Colon (tissue), 2 donors: ENCODE data around the gene SLC38A6.

Experiments
- FAIRE-seq: peaks from 2 replicates; lab custom pipeline; 2012; peaks lifted over from hg19 to GRCh38; lab: Jason Lieb, UNC
- donor health status: control.
- donor health status: control.

The SLC38A6 gene

DNA sequence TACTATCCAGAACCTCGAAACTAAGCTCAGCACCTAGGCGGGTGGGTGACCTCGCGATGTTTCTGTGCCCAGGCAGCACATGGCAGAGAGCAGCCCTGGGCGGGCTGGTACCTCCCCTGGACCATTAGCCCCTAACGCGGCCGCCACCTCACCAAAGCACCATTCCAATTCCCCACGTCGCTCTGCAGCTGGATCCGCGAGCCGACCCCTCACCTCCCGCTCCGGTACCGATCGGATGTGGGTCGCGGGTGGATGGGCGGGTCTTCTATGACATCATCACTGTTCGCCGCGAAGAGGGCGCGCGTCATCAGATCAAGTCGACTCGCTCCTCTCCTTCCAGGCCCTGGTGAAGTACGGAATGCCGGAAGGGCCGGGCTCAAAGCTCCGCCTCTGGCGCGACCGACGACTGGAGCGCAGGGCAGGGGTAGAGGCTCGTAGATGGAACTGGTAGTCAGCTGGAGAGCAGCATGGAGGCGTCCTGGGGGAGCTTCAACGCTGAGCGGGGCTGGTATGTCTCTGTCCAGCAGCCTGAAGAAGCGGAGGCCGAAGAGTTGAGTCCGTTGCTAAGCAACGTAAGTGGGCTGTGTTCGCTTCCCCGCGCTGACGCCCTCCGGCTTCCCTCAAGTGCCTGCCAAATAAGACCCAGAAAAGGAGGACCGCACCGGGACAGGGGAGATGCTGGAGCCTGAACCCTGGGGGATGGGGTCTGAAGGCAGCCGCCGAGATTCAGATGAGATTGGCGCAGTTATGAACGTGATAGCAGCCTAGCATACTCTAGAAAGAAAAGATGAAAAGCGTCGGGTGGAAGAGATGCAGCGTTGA is at the start of gene SLC38A6, which contains the start of gene TRMT5:
TSS of gene SLC38A6 (plus strand) at position 435 of the 822 bp plus-strand sequence. CDS start at position 468, 33 bp downstream.
TSS of gene TRMT5 (minus strand) at position 269 of the 822 bp plus-strand sequence. CDS start at position 163, 106 bp downstream.
- FAIRE-seq = no peak

DNA sequence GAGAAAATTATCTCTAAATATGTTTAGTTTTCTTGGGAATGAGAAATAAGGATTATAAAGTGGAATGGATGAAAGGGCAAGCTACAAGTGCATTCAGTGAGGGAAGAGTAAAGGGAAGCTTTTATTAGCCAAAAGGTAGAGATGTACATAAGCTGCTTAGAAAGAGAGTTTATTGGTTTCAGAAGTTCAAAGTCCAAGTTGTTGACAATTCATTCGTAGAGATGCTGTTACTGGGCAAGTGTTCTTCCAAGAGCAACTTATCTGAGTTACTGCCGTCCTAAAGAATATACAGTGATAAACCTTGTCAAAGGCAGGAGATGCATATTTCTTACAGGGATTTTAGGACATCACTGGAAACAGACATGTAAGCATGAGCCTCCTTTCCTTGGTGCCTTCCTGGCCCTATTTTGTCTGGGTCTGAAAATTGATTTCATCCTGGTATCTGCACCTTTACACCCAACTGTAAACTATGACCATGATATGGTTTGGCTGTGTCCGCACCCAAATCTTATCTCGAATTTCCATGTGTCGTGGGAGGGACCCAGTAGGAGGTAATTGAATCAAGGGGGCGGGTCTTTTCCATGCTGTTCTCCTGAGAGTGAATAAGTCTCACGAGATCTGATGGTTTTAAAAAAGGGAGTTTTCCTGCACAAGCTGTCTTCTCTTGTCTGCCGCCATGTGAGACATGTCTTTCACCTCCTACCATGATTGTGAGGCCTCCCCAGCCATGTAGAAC is 47.0 kb upstream of the SLC38A6 start:
- no peak for FAIRE-seq

- no peak for FAIRE-seq
Measured at GRCh38 chr14:60935319-60935718, 45.7 kb upstream of the SLC38A6 start.

- no peak for FAIRE-seq
Measured at GRCh38 chr14:60943637-60944032, 37.4 kb upstream of the SLC38A6 start.

DNA sequence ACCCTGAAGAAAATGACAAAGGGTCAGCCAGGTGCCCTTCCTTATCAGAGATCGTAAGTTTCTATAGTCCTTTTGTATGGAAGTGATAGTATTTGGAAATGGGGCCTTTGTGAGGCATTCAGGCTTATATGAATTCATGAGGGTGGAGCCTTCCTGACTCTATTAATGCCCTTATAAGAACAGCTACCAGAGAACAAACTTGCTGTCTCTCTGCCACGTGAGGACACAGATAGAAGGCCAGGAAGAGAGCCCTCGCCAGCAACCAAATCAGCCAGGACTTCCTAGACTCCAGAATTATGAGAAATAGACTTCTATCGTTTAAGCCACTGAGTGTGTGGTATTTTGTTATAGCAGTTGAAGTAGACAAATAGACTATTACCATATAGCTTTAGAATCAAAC is 36.8 kb upstream of the SLC38A6 start:
- FAIRE-seq = no peak

GRCh38 chr14:60945984-60946383 is 35.1 kb upstream of the SLC38A6 start:
- FAIRE-seq = no peak

DNA sequence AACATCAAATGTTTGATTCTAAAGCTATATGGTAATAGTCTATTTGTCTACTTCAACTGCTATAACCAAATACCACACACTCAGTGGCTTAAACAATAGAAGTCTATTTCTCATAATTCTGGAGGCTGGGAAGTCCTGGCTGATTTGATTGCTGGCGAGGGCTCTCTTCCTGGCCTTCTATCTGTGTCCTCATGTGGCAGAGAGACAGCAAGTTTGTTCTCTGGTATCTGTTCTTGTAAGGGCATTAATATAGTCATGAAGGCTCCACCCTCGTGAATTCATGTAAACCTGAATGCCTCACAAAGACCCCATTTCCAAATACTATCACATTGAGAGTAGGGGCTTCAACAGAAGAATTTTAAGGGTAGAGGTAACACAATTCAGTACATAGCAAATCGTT is 34.3 kb upstream of the SLC38A6 start:
- FAIRE-seq = no peak

DNA sequence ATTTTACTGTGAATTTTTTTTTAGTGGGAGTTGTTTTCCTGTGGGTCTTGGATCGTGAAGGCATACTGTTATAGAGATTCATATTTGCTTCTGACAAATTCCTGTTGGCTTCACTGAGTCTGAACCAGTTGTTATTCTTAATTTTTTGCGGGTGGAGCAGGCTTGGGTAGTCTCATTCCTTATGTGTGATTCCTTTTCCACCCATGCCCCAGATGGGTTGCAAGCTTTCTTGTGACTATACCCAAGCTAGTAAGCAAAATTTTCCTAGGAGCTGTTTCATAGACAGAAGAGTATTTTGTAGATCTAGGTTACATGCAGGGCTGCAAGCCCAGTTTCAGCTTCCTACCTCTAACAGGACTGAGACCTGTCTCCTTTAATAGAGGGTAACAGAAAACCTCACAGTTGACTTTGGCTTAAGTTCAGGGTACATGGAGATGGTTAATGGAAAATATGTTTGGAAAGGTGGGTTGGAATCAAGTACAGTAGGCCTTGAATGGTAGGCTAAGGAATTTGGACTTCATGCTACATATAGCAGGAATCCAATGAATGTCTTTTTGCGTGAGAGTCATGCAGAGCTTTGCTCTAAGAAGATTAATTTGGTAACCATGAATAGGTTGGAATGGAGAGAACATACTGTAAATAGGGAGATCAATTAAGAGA is 29.1 kb upstream of the SLC38A6 start:
- FAIRE-seq = no peak

GRCh38 chr14:60956202-60956601 is 24.8 kb upstream of the SLC38A6 start:
- FAIRE-seq = no peak

GRCh38 chr14:60956632-60957031 is 24.4 kb upstream of the SLC38A6 start:
- FAIRE-seq = no peak

- no peak for FAIRE-seq
Measured at GRCh38 chr14:60958146-60958545, 22.9 kb upstream of the SLC38A6 start.

GRCh38 chr14:60963761-60964160 is 17.3 kb upstream of the SLC38A6 start:
- no peak for FAIRE-seq

GRCh38 chr14:60964904-60965303 is 16.1 kb upstream of the SLC38A6 start:
- no peak for FAIRE-seq

DNA sequence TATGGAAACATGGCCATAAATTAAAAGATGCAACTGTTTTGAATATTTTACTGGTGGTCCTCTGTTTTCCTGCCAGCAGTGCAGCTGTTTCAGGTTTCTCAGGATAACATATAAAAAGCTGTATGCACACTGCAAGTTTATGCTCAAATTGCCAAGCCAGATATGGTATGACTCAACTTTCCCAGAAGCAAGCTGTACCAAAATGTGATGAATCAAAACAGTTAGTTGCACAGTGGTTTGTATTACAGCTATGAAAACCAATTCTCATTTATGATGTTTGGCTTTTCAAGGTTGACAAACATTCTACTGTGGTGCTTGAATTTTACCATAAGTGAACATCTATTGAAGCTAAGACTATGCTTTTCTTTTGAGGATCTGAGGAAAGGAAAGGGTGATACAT is 15.6 kb upstream of the SLC38A6 start:
- FAIRE-seq = no peak

- FAIRE-seq = no peak
Measured at GRCh38 chr14:60968099-60968498, 12.9 kb upstream of the SLC38A6 start.

DNA sequence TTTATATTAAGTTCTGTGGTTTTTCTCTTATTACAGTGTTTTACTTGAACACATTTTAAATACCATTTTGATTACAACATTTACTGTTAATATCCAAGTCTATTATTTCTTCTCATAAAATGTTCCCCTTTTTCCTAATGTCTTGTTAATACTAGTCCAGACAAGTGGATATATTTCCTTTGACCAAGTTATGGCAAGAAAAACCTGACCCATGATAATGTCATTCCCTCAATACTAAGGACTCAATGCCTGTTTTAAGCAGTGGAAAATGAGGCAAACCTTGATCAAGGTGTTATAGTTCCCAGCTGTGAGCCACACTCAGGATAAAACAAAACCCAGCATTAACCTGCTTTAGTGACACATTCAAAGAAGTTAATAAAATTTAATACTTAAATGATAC is 12.4 kb upstream of the SLC38A6 start:
- no peak for FAIRE-seq

GRCh38 chr14:60970146-60970545 is 10.9 kb upstream of the SLC38A6 start:
- FAIRE-seq = no peak

DNA sequence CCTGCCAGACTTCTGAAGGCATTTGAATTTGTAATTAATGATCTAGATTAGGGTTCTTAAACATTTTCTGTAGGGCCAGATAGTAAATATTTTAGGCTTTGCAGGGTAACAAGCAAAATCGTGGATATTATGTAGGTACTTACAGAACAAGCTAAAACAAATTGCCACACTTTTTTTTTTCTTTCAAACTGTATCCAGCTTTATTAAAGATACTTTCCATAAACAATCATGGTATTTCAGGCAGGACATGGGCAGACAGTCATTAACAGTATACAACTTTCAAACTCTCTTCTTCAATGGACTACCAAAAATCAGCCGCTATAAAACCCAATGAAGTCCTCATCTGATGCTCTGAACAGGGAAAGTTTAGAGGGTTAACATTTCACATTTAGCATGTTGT is 9.8 kb upstream of the SLC38A6 start:
- no peak for FAIRE-seq

DNA sequence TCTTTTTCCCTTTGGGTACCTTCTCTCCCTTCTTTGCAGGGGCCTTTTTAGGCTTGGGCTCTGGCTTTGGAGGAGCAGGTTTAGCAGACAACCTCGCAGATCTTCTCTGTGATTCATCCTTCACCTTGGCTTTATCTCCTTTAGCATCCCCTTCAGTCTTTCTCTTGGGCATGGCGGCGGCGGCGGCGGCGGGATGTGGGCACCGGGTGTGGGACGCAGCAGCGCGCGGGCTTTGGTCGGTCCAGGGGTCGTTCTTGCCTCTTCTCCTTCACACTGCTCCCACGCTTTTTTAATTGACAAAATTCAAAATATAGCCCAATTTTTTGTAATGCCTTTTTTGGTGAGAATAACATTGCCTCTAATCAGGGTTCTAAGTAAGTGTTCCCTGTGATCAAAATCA is 8.8 kb upstream of the SLC38A6 start:
- FAIRE-seq = no peak

DNA sequence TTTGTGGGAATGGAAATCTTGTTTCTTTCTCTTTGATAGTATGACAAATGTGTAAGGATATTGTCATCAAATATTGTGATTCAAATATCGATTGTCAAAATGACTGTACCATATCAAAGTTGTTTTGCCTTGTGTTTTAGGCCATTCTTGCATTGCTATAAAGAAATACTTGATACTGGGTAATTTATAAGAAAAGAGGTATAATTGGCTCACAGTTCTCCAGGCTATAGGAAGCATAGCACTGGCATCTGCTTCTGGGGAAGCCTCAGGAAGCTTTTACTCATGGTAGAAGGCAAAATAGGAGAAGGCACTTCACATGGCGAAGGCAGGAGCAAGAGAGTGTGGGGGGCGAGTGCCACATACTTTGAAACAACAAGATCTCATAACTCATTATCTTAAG is 8.0 kb upstream of the SLC38A6 start:
- no peak for FAIRE-seq

DNA sequence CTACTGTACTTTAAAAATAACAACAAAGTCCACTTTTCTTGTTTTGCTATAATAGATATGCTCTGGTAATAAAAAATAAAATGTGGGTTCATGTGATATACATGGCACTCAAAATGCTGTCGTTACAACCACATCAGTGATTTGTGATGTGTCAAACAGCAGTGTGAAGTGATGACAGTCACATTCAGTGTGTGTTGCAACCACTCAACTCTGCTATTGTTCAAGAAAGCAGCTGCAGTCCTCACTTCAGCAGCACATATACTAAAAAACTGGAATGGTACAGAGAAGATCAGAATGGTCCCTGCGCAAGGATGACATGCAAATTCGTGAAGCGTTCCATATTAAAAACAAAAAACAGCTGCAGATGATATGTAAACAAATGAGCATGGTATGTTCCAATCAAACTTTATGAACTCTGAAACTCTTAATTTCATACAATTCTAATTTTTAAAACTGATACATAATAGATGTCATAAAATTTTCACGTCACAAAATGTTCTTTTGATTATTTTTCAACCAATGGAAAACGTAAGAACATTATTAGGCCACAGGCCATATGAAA is 6.9 kb upstream of the SLC38A6 start:
- no peak for FAIRE-seq

DNA sequence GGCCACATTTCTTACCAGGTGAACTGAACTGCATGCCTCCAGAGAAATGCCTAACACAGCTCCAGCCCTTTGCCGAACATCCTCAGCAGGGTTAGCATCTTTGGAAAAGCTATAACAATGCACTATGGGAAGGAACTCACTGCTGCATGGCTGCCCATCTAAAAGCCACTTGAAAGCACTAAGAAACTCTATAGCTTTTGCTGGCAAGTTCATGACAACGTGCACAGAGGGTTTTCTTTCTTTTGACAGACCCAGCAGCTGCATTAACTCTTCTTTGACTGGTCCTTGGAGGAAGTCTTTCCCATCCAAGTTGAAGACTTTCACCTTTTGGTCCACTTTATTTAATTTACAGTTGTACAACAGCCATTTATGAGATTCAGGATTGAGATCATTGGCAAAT is 5.5 kb upstream of the SLC38A6 start:
- FAIRE-seq = no peak

- FAIRE-seq = no peak
Measured at GRCh38 chr14:60977847-60978246, 3.2 kb upstream of the SLC38A6 start.
